Measurements from ENCODE around the gene BEX3. TPM values are rescaled to one million over a fixed set of nuclear protein-coding genes. Genes with fewer than 3 reads are reported as not detected.
A peak's percentile ranks its signal among the peaks of the same experiment; 100 is the strongest.

The BEX3 gene
- total RNA-seq, 6 experiments from 2014 or later: 19.9 to 40.1 (median 35.6) TPM

DNA sequence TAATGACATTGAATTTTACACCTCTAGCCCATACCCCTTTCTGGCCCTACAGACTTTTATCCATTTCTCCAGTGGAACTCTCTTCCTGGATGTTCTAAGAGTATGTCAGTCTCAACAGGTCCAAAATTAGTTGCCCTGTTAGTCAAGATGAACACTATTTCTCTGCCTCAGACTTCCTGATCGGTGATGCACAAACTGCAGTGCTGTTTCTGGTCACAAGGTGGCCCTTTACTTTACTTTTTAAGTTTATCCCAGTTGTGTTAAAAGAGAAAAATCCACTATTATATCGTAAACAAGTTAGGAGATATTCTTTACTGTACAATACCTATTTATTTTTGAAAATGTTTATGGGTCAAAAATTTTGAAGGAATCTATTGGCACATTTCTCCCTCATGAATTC lies 33.2 kb upstream of the BEX3 start:
- no peaks in the 10 kb centered on the region for H3K4me1 ChIP-seq
- TF ChIP-seq POLR2A (IDR thresholded peaks at IDR 0.05): no peak
- TF ChIP-seq, protein P1, sequence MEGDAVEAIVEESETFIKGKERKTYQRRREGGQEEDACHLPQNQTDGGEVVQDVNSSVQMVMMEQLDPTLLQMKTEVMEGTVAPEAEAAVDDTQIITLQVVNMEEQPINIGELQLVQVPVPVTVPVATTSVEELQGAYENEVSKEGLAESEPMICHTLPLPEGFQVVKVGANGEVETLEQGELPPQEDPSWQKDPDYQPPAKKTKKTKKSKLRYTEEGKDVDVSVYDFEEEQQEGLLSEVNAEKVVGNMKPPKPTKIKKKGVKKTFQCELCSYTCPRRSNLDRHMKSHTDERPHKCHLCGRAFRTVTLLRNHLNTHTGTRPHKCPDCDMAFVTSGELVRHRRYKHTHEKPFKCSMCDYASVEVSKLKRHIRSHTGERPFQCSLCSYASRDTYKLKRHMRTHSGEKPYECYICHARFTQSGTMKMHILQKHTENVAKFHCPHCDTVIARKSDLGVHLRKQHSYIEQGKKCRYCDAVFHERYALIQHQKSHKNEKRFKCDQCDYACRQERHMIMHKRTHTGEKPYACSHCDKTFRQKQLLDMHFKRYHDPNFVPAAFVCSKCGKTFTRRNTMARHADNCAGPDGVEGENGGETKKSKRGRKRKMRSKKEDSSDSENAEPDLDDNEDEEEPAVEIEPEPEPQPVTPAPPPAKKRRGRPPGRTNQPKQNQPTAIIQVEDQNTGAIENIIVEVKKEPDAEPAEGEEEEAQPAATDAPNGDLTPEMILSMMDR (IDR thresholded peaks at IDR 0.05): peak; percentile 64 to 73 (median 67)
- H3K9me3 ChIP-seq: no peaks in the 10 kb centered on the region
- intact Hi-C loops (cut with DNase I): loop anchor here in 1 of 2 donors (10.0 kb wide), 1 partner anchor 122 kb away; no protein-coding TSS in a partner anchor
- H3K36me3 ChIP-seq: no peaks in the 10 kb centered on the region
- H3K4me3 ChIP-seq: no peak overlapping the region
- H3K27ac ChIP-seq: no peak overlapping the region
- peaks cover 0 to 7% of the 10 kb centered on the region in 2 donors for H3K27me3 ChIP-seq
- WGBS (ENCODE audit: insufficient coverage, low coverage, low lambda C conversion rate, missing lambda C conversion rate): 10% methylated on average over 2 of the region's 2 CpGs
- no peak for DNase-seq
- ATAC-seq: peak; percentile 64 to 83 (median 68)

- intact Hi-C loops (cut with DNase I): loop anchor here in 1 of 2 donors (10.0 kb wide), 1 partner anchor 120 kb away; no protein-coding TSS in a partner anchor
- ATAC-seq (no peak), DNase-seq (no peak)
- H3K9me3 ChIP-seq: no peaks in the 10 kb centered on the region
- peaks cover 2 to 15% of the 10 kb centered on the region in 2 donors for H3K27me3 ChIP-seq
- 35% methylated on average over 2 of the region's 2 CpGs for WGBS (ENCODE audit: insufficient coverage, low coverage, low lambda C conversion rate, missing lambda C conversion rate)
- no peaks in the 10 kb centered on the region for H3K4me1 ChIP-seq
- no peaks in the 10 kb centered on the region for H3K36me3 ChIP-seq
- no peak overlapping the region for H3K4me3 ChIP-seq
- TF ChIP-seq, protein P1 (IDR thresholded peaks at IDR 0.05): no peak
- TF ChIP-seq POLR2A (IDR thresholded peaks at IDR 0.05): no peak
- H3K27ac ChIP-seq: no peak overlapping the region
These were observed 31.7 kb upstream of the BEX3 start for GRCh38 chrX:103344606-103345005.

DNA sequence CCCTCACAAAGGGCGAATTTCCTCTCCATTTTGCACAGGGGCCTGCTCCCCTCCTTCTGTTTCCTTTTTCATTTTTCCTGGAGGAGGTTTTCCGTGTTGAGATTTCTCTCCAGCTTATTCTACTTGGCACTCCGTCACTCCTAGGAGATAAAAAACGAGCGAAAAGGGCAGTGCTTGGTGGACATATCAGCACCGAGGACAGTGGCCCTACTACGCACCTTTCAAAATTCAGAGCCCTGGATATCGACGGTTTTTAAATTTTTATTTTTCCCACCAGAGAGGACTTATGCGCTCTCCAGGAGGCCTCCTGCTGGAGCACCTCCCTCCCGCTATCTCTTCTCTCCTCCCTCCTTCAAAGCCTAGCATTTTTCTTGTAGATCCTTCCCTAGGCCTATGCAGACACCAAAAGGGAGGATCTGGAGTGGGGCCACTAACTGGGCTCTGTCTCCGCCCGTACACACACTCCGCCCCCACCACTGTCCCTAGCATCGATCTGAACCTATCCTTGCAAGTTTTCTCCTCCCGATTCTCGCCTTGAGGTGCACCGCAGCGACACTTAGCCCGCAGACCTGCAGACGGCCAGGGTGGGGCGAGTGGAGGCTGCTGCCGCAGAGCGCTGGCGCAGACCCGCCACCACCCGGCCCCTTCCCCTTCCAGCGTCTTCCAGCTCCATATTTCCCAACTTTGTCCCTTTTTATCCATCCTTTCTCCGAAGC lies 28.5 kb upstream of the BEX3 start:
- Histone ChIP-seq H3K9me3 (no peaks in the 10 kb centered on the region), H3K36me3 (no peaks in the 10 kb centered on the region), H3K27me3 (peaks cover 8 to 19% of the 10 kb centered on the region in 2 donors), H3K4me3 (no peak overlapping the region), H3K27ac (no peak overlapping the region), H3K4me1 (no peaks in the 10 kb centered on the region)
- WGBS (ENCODE audit: insufficient coverage, low coverage, low lambda C conversion rate, missing lambda C conversion rate): 36% methylated on average over 26 of the region's 29 CpGs
- no peak for ATAC-seq
- intact Hi-C loops (cut with DNase I): loop anchor here in 1 of 2 donors (10.0 kb wide), 1 partner anchor 117 kb away; no protein-coding TSS in a partner anchor
- DNase-seq: no peak
- TF ChIP-seq, protein P1 (IDR thresholded peaks at IDR 0.05): no peak

- Histone ChIP-seq H3K27me3 (peaks cover 0 to 4% of the 10 kb centered on the region in 2 donors), H3K36me3 (no peaks in the 10 kb centered on the region), H3K27ac (peak within 1 kb of the TSS; percentile 75 to 87 (median 78)), H3K9me3 (no peaks in the 10 kb centered on the region), H3K4me3 (peak within 1 kb of the TSS; percentile 41 to 58 (median 54)), H3K4me1 (no peaks in the 10 kb centered on the region)
- ATAC-seq (peak; percentile 87 to 93 (median 91)), DNase-seq (peak; percentile 49 to 57 (median 49))
- WGBS (ENCODE audit: insufficient coverage, low coverage, low lambda C conversion rate, missing lambda C conversion rate): 25% methylated on average over 17 of the region's 18 CpGs
- TF ChIP-seq, protein P1 (IDR thresholded peaks at IDR 0.05): no peak
- peak; percentile 63 for TF ChIP-seq POLR2A (IDR thresholded peaks at IDR 0.05)
- intact Hi-C loops (cut with DNase I): no loop called here
These were observed 20.1 kb upstream of the BEX3 start, which contains the start of gene TCEAL9 for GRCh38 chrX:103356130-103356798. Gene TCEAL9 (plus strand): TSS chrX:103356506. CDS start chrX:103357685, 1,179 bp downstream.
